ENCODE results near the gene TLR5. TPM values are rescaled to one million over a fixed set of nuclear protein-coding genes. Genes with fewer than 3 reads are reported as not detected.

The TLR5 gene
- total and polyA plus RNA-seq, 2 donors (not counting 1 experiment from before 2014, with no cell fraction given) = 0.17 to 0.19 TPM

GRCh38 chr1:223188618-223189356 lies 45.7 kb upstream of the TLR5 start:
- Histone ChIP-seq H3K9ac (ENCODE audit: insufficient read depth, low read length) (no peak overlapping the region), H3K4me1 (ENCODE audit: control insufficient read depth, extremely low read depth, insufficient read depth, low read length) (no peaks in the 10 kb centered on the region), H3K36me3 (ENCODE audit: control insufficient read depth, insufficient read depth, low read length) (no peaks in the 10 kb centered on the region), H4K20me1 (ENCODE audit: control insufficient read depth, extremely low read depth, insufficient read depth, low read length) (no peaks in the 10 kb centered on the region), H3K4me2 (ENCODE audit: extremely low read depth, insufficient read depth, low read length) (no peak overlapping the region), H3K27ac (ENCODE audit: insufficient read depth, low read length) (no peak overlapping the region), H3K9me3 (ENCODE audit: control insufficient read depth, insufficient read depth, low read depth, low read length) (no peaks in the 10 kb centered on the region), H3K4me3 (replicated peaks in 1 of 4; ENCODE audit: control extremely low read depth in 1 of 4, insufficient read depth in 1 of 4, low read depth in 3 of 4, low read length in 4 of 4) (no peak overlapping the region), H3K79me2 (ENCODE audit: control insufficient read depth, insufficient read depth, low read length) (no peaks in the 10 kb centered on the region), H3K27me3 (ENCODE audit: control insufficient read depth, insufficient read depth, low read length) (peaks cover 8% of the 10 kb centered on the region), H2AFZ (ENCODE audit: low read length) (no peak overlapping the region)
- TF ChIP-seq CTCF (conservative IDR thresholded peaks at IDR 0.05 in 1 of 2, IDR thresholded peaks at IDR 0.05 in 1 of 2; ENCODE audit: low read depth in 1 of 2, low read length in 2 of 2) (no peak), EZH2 (IDR thresholded peaks at IDR 0.05; ENCODE audit: low read length, missing control alignments) (no peak)
- no peak for DNase-seq (ENCODE audit: low read depth in 2 of 2)

- Histone ChIP-seq H3K79me2 (ENCODE audit: control insufficient read depth, insufficient read depth, low read length) (no peaks in the 10 kb centered on the region), H3K4me3 (replicated peaks in 1 of 4; ENCODE audit: control extremely low read depth in 1 of 4, insufficient read depth in 1 of 4, low read depth in 3 of 4, low read length in 4 of 4) (no peak overlapping the region), H3K27me3 (ENCODE audit: control insufficient read depth, insufficient read depth, low read length) (peaks cover 8% of the 10 kb centered on the region), H3K4me1 (ENCODE audit: control insufficient read depth, extremely low read depth, insufficient read depth, low read length) (no peaks in the 10 kb centered on the region), H3K27ac (ENCODE audit: insufficient read depth, low read length) (no peak overlapping the region), H2AFZ (ENCODE audit: low read length) (no peak overlapping the region), H4K20me1 (ENCODE audit: control insufficient read depth, extremely low read depth, insufficient read depth, low read length) (no peaks in the 10 kb centered on the region), H3K9me3 (ENCODE audit: control insufficient read depth, insufficient read depth, low read depth, low read length) (no peaks in the 10 kb centered on the region), H3K9ac (ENCODE audit: insufficient read depth, low read length) (no peak overlapping the region), H3K4me2 (ENCODE audit: extremely low read depth, insufficient read depth, low read length) (no peak overlapping the region), H3K36me3 (ENCODE audit: control insufficient read depth, insufficient read depth, low read length) (no peaks in the 10 kb centered on the region)
- DNase-seq (ENCODE audit: low read depth in 2 of 2) = no peak
- TF ChIP-seq CTCF (conservative IDR thresholded peaks at IDR 0.05 in 1 of 2, IDR thresholded peaks at IDR 0.05 in 1 of 2; ENCODE audit: low read depth in 1 of 2, low read length in 2 of 2) (no peak), EZH2 (IDR thresholded peaks at IDR 0.05; ENCODE audit: low read length, missing control alignments) (no peak)
Measured at GRCh38 chr1:223186800-223187199, 43.8 kb upstream of the TLR5 start.

- TF ChIP-seq CTCF (conservative IDR thresholded peaks at IDR 0.05 in 1 of 2, IDR thresholded peaks at IDR 0.05 in 1 of 2; ENCODE audit: low read depth in 1 of 2, low read length in 2 of 2) (no peak), EZH2 (IDR thresholded peaks at IDR 0.05; ENCODE audit: low read length, missing control alignments) (no peak)
- H3K9me3 ChIP-seq (ENCODE audit: control insufficient read depth, insufficient read depth, low read depth, low read length) = no peaks in the 10 kb centered on the region
- H3K27me3 ChIP-seq (ENCODE audit: control insufficient read depth, insufficient read depth, low read length) = peaks cover 6% of the 10 kb centered on the region
- no peak overlapping the region for H3K27ac ChIP-seq (ENCODE audit: insufficient read depth, low read length)
- H3K79me2 ChIP-seq (ENCODE audit: control insufficient read depth, insufficient read depth, low read length) = no peaks in the 10 kb centered on the region
- H3K4me3 ChIP-seq (replicated peaks in 1 of 4; ENCODE audit: control extremely low read depth in 1 of 4, insufficient read depth in 1 of 4, low read depth in 3 of 4, low read length in 4 of 4) = no peak overlapping the region
- no peaks in the 10 kb centered on the region for H3K36me3 ChIP-seq (ENCODE audit: control insufficient read depth, insufficient read depth, low read length)
- H3K4me1 ChIP-seq (ENCODE audit: control insufficient read depth, extremely low read depth, insufficient read depth, low read length) = no peaks in the 10 kb centered on the region
- H3K9ac ChIP-seq (ENCODE audit: insufficient read depth, low read length) = no peak overlapping the region
- no peak for DNase-seq (ENCODE audit: low read depth in 2 of 2)
- no peaks in the 10 kb centered on the region for H4K20me1 ChIP-seq (ENCODE audit: control insufficient read depth, extremely low read depth, insufficient read depth, low read length)
- H2AFZ ChIP-seq (ENCODE audit: low read length) = no peak overlapping the region
- H3K4me2 ChIP-seq (ENCODE audit: extremely low read depth, insufficient read depth, low read length) = no peak overlapping the region
Measured at GRCh38 chr1:223183268-223183862, 40.3 kb upstream of the TLR5 start.
